GM10248 (cell line): ENCODE measurements around the gene WDR37.

ENCODE experiments used
- CTCF ChIA-PET: fragments of 300-600 bp; sonication (Branson Sonifier 250); formaldehyde crosslinking; extraction: SDS; loops from one replicate; lab custom pipeline; 2021; ENCODE audit warnings: antibody characterized with exemption; lab: Yijun Ruan, JAX
- POLR2A ChIA-PET: fragments of 350-650 bp; sonication (Branson Sonifier 250); formaldehyde crosslinking; extraction: SDS; loops from one replicate; lab custom pipeline; 2020; ENCODE audit warnings: antibody characterized with exemption; lab: Yijun Ruan, JAX
- DNase-seq: peaks from one replicate; pipeline ENCODE4 v3.0.0; 2012; ENCODE audit errors: extremely low spot score
- CTCF ChIP-seq: IDR thresholded peaks from 2 replicates; pipeline ENCODE4 v1.5.1; 2012; ENCODE audit warnings: mild to moderate bottlenecking, low read depth; ENCODE audit errors: extremely low read depth, missing control alignments, control extremely low read depth

Gene WDR37

GRCh38 chr10:1102831-1103230 is 46.6 kb downstream of the WDR37 start:
- ChIA-PET POLR2A (no interaction called here), CTCF (interaction anchor here (1.1 to 1.6 kb wide), 2 partner anchors 9 to 12 kb away, joined by 3 to 5 read pairs; no protein-coding TSS in a partner anchor)
- DNase-seq, result no peak
- TF ChIP-seq CTCF, result no peak

GRCh38 chr10:1103551-1103950 is 47.4 kb downstream of the WDR37 start:
- no peak for TF ChIP-seq CTCF
- CTCF ChIA-PET, result interaction anchor here (0.9 to 1.6 kb wide), 3 partner anchors 10 to 69 kb away, joined by 3 to 5 read pairs (median 3); no protein-coding TSS in a partner anchor
- no peak for DNase-seq
- POLR2A ChIA-PET, result no interaction called here

- DNase-seq, result no peak
- ChIA-PET POLR2A (no interaction called here), CTCF (no interaction called here)
- no peak for TF ChIP-seq CTCF
Measured at GRCh38 chr10:1104971-1105370, 48.8 kb downstream of the WDR37 start.

- DNase-seq, result no peak
- TF ChIP-seq CTCF, result no peak
- ChIA-PET POLR2A (no interaction called here), CTCF (no interaction called here)
Measured at GRCh38 chr10:1107004-1107403, 50.8 kb downstream of the WDR37 start.

- POLR2A ChIA-PET, result no interaction called here
- DNase-seq, result no peak
Measured at GRCh38 chr10:1107679-1108078, 51.5 kb downstream of the WDR37 start.

GRCh38 chr10:1109795-1110673 is 53.8 kb downstream of the WDR37 start:
- peak; percentile 75 for DNase-seq
- ChIA-PET CTCF (interaction anchor here (0.7 to 1.7 kb wide), 5 partner anchors 12 to 1934 kb away, joined by 3 to 4 read pairs (median 3); no protein-coding TSS in a partner anchor), POLR2A (no interaction called here)
- peak; percentile 67 for TF ChIP-seq CTCF

More at GRCh38 chr10:1107679-1108078, 51.5 kb downstream of the WDR37 start:
- TF ChIP-seq CTCF, result no peak
- CTCF ChIA-PET, result no interaction called here
